ENCODE measurements around the gene RGS16.

The RGS16 gene

DNA sequence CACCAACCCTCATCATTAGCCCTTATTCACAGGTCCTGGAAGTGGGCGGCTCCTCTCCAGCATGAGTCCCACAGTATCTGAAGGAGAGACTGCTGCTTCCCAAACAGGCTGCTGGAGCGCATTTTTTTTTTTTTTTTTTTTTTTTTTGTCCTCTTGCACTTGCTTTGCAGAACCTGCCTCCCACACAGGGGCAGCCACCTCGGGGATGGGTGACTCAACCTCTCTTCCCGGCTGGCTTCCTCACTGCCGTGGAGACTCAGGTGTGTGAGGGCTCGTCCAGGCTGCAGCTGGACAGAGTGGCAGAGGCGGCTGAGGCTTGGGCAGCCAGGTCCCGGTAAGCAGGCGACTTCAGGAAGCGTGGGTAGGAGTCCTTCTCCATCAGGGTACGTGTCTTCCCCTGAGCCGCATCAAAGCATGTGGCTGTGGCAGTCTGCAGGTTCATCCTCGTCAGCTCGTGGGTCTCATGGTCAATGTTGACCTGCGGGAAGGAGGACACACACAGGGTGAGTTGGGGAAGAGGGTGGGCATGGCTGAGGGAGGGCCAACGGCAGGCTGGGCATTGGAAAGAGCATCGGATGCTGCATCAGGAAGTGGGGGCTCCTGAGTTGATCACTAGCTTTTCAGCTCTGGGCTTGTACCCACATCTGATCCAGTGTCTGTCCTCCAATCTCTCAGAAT lies 4.0 kb downstream of the RGS16 start:
- ChIA-PET CTCF (interaction anchor here (0.7 to 41.1 kb wide), 30 partner anchors 7 to 513 kb away, joined by 3 to 1252 read pairs (median 5); partner anchors contain the start of genes NPL, RGS16 and RNASEL), POLR2A (interaction anchor here (1.2 kb wide), 1 partner anchor 182 kb away, joined by 3 read pairs; no protein-coding TSS in a partner anchor)
- no peak for TF ChIP-seq CTCF (IDR thresholded peaks at IDR 0.05; ENCODE audit: control extremely low read depth, extremely low read depth, low read depth, missing control alignments)
- no peak for DNase-seq (ENCODE audit: extremely low spot score)

DNA sequence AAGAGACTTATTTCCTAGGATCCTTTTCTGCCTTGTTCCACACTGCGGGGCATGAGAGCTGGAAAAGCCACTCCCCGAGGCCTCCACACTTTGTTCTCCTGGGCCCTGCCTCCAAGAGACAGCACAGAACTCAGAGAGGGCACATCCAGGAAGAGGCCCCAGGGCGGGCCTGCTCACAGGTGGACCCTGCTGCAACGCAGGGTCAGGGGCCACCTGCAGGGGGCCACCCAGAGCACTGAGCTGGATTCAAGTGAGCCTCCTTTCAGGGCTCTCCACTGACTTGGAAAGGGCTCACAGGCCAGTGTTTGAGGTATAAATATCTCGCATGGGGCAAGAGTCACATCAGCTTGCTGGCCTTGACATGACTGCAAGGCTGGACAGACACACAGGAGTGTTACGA lies 4.8 kb downstream of the RGS16 start:
- DNase-seq (ENCODE audit: extremely low spot score): no peak
- ChIA-PET POLR2A (no interaction called here), CTCF (interaction anchor here (0.7 to 41.1 kb wide), 17 partner anchors 8 to 512 kb away, joined by 3 to 1252 read pairs (median 8); partner anchors contain the start of genes NPL, RGS16 and RNASEL)
- peak; percentile 44 for TF ChIP-seq CTCF (IDR thresholded peaks at IDR 0.05; ENCODE audit: control extremely low read depth, extremely low read depth, low read depth, missing control alignments)

DNA sequence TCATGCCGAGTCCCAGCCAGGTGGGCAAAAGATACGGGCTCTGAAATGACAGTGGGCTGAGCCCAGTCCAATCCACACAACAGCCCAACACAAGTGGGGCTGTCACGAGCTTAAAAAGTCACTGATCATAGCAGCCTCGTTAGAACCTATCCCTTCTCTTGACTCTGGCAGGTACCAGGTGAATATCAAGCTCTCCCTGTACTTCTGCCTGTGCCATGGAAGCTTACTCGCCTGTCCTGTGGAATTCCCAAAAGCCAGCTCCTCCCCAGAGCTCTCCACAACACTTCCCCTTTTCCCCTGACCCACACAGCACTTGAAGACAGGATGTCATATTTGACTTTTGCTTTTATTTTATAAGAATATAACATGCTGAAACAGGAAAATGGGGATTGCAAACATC lies 5.9 kb downstream of the RGS16 start:
- TF ChIP-seq CTCF (IDR thresholded peaks at IDR 0.05; ENCODE audit: control extremely low read depth, extremely low read depth, low read depth, missing control alignments): no peak
- CTCF ChIA-PET: interaction anchor here (1.3 to 41.1 kb wide), 12 partner anchors 9 to 511 kb away, joined by 3 to 1252 read pairs (median 7); partner anchors contain the start of genes NPL, RGS16 and RNASEL
- POLR2A ChIA-PET: no interaction called here
- DNase-seq (ENCODE audit: extremely low spot score): no peak

DNA sequence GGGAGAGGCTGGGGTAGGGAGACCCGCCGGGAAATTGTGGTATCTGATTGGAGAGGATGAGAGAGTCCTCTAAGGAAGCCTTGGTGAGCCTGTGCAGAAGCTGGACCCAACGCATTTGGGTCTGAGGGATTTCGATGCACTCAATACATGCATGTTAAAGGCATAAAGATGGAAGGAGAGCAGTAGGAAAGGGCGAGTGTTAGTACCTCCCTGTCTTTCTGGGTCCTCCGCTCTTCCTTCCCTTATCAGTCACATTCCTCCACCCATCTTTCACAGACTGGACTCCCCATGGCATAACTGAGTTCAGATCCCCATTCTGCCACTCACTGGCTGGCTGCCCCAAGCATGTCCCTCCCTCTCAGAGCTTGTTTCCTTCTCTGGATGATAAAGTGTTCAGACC lies 7.3 kb downstream of the RGS16 start:
- no peak for TF ChIP-seq CTCF (IDR thresholded peaks at IDR 0.05; ENCODE audit: control extremely low read depth, extremely low read depth, low read depth, missing control alignments)
- ChIA-PET CTCF (interaction anchor here (1.0 to 41.1 kb wide), 22 partner anchors 9 to 447 kb away, joined by 3 to 1252 read pairs (median 5); partner anchors contain the start of genes NPL, RGS16 and RGS8), POLR2A (no interaction called here)
- DNase-seq (ENCODE audit: extremely low spot score): no peak

GRCh38 chr1:182595641-182596240 lies 8.4 kb downstream of the RGS16 start:
- DNase-seq (ENCODE audit: extremely low spot score): peak; percentile 70
- TF ChIP-seq CTCF (IDR thresholded peaks at IDR 0.05; ENCODE audit: control extremely low read depth, extremely low read depth, low read depth, missing control alignments): peak; percentile 95
- ChIA-PET POLR2A (interaction anchor here (1.3 kb wide), 1 partner anchor 9 kb away, joined by 7 read pairs; the partner anchor contains the start of gene RGS16), CTCF (interaction anchor here (0.7 to 41.1 kb wide), 61 partner anchors 8 to 633 kb away, joined by 3 to 1252 read pairs (median 5); partner anchors contain the start of genes NPL, RGS16 and RGS8)

- no peak for DNase-seq (ENCODE audit: extremely low spot score)
- CTCF ChIA-PET: interaction anchor here (2.2 to 41.1 kb wide), 4 partner anchors 10 to 505 kb away, joined by 6 to 1252 read pairs (median 36); partner anchors contain the start of gene NPL
- POLR2A ChIA-PET: no interaction called here
- TF ChIP-seq CTCF (IDR thresholded peaks at IDR 0.05; ENCODE audit: control extremely low read depth, extremely low read depth, low read depth, missing control alignments): no peak
Observed at GRCh38 chr1:182589931-182590330, 14.3 kb downstream of the RGS16 start.

Measured in GM10248 (cell line).